T47D (cell line): ENCODE results near the gene FAM174C.
"Not testable (repeated sequence)": the region's sequence is repeated elsewhere in the genome, so short reads cannot be mapped to it uniquely, and the experiment has no call there.

Experiments used
- DNase-seq, 2 experiments: peaks; one replicate each; pipeline versions ENCODE4 v3.0.0 to v3.0.0-alpha.2; 2011 to 2012; ENCODE audit warnings: low read depth in 1 of 2, low spot score in 1 of 2
- JUND ChIP-seq: IDR thresholded peaks from 2 replicates; pipeline ENCODE4 v1.6.1; 2012; ENCODE audit warnings: low read depth
- in situ Hi-C: cut with HindIII; loops from 2 replicates; pipeline ENCODE4 v1.10.0; 2016; ENCODE audit warnings: low sequenced_read_pairs, low pct_unique_long_range_greater_than_20kb

The FAM174C gene

DNA sequence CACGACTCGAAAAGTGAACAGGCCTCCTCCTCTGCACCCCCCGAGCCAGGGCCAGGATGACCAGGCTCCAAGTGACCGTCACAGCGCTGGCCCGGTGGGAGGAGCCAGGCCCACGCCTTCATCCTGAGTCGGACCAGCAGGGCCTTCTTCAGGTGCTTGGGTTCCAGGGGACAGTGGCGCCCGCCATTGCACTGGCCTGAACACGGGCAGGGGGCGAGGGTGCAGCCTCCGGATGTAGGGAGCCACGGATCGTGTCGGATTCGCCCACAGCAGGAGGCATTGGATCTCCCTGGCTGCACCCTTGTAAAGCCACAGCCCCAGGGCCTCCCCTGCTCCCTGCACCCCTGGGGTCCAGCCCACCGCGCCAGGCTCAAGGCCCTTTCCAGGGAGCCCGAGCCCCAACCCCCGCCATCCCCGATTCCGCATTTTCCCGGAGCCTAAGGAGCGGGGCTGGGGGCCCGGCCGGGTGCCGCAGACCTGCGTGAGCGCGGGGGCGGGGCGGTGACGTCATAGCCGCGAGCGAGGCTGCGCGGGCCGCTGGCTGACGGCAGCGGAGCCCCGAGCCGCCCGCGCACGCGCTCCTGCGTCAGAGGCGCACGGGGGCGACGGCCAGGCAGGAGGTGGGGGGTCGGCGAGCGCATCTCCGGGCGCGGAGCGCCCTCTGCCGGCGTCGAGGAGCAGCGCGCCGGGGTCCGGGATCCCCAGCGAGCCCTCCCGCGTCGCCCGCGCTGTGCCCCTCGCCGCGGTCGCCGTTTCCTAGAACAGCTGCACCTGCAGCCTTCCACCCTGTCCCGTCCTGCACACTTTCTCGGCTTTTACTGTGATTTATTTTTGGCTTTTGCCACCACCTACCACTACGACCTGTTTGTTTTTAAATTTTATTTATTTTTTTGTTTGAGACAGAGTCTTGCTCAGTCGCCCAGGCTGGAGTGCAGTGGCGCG is 35.3 kb upstream of the FAM174C start:
- in situ Hi-C loops: no loop called here
- peak; percentile 86 to 90 for DNase-seq
- no peak for TF ChIP-seq JUND

DNA sequence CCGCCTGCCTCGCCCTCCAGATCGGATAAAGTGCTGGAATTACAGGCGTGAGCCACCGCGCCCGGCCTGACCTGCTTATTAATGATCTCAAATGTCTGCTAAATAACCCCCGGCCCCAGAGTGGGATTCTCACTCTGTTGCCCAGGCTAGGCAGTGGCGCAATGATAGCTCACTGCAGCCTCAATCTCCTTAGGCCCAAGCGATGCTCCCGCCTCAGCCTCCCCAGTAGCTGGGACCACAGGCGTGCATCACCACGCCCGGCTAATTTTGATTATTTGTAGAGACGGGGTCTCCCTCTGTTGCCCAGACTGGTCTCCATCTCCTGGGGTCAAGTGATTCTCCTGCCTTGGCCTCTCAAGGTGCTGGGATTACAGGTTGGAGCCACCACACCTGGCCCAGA is 34.4 kb upstream of the FAM174C start:
- no peak for DNase-seq
- TF ChIP-seq JUND: no peak
- in situ Hi-C loops: no loop called here

DNA sequence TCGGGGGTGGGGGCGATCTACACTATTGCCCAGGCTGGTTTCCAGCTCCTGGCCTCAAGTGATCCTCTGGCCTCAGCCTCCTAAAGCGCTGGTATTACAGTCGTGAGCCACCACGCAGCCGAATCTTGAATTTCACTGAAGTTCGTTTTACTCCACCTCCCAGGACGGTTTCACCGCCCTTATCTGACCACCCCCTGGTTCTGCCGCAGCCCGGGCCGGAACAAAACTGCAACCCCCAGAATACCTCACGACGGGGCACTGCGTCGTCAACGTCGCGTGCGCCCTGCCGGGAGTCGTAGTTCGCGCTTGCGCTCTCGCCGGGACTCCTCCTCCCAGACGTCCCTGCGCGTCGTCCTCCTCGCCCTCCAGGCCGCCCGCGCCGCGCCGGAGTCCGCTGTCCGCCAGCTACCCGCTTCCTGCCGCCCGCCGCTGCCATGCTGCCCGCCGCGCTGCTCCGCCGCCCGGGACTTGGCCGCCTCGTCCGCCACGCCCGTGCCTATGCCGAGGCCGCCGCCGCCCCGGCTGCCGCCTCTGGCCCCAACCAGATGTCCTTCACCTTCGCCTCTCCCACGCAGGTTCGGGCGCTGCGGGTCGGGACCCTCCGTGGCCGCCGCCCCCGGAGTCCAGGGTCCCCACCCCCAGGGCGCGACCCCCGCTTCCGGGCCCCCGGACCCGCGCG is 33.8 kb upstream of the FAM174C start, which contains the start of gene ATP5F1D:
Gene ATP5F1D, plus strand, starts transcription at position 335 of the 679 bp plus-strand sequence. Its CDS starts 100 bp downstream, at position 435.
- in situ Hi-C loops: no loop called here
- no peak for TF ChIP-seq JUND
- DNase-seq: peak; percentile 91 to 96

DNA sequence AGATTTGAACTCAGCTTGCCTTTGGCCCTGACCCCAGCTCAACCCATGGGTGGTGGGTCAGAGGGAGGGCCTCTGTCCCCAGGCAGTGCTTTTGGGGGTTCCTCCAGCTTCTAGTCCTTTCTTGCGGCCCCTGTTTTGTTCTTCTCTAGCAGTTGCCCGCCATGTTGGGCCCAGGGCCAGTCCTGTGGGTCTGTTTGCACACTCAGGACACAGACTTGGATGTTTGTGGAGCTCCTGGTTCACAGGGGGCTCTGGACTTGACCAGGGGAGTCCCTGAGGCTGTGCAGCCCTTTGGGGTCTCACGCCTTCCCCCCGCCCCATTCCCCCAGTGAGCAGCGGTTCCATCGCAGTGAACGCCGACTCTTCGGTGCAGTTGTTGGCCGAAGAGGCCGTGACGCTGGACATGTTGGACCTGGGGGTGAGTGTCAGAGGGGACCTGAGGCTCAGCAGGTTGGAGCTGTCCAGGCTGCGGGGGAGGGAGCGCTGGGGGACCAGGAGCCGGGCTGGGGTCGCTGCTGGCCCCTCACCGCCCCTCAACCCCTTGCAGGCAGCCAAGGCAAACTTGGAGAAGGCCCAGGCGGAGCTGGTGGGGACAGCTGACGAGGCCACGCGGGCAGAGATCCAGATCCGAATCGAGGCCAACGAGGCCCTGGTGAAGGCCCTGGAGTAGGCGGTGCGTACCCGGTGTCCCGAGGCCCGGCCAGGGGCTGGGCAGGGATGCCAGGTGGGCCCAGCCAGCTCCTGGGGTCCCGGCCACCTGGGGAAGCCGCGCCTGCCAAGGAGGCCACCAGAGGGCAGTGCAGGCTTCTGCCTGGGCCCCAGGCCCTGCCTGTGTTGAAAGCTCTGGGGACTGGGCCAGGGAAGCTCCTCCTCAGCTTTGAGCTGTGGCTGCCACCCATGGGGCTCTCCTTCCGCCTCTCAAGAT is 31.3 kb upstream of the FAM174C start:
- DNase-seq: peak; percentile 81 to 88
- in situ Hi-C loops: no loop called here
- TF ChIP-seq JUND: no peak

DNA sequence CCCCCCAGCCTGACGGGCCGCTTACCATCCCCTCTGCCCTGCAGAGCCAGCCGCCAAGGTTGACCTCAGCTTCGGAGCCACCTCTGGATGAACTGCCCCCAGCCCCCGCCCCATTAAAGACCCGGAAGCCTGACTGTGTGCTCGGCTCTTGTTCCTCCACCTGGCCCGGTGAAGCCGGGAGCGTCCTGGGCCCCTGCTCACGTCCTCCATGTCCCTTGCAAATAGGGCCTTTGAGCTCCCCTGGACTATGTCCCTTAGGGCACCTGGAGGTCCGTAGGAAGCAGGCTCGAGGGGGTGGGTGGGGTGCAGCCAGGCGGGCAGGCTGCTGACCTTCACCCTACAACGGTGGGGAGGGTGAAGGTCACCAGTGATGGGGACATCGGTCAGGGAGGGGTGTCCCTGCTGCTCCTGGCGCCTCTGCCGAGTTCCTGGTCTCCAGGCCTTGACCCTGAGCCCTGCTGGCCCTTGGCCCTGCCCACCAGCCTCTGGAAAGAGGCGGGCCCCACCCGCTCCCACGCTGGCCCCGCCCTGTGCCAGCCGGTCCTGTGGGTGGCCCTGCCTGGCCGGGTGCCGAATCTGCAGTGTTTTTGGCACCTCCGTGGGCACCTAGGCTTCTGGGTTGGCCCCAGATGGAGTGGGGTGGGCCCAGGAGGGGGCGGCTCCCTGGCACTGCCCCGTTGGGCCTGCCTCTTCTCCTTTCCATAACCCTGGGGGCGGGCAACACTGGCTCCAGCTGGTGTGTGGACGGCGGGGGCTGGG is 30.5 kb upstream of the FAM174C start:
- in situ Hi-C loops: no loop called here
- DNase-seq: peak in 1 of 2 experiments; percentile 81

DNA sequence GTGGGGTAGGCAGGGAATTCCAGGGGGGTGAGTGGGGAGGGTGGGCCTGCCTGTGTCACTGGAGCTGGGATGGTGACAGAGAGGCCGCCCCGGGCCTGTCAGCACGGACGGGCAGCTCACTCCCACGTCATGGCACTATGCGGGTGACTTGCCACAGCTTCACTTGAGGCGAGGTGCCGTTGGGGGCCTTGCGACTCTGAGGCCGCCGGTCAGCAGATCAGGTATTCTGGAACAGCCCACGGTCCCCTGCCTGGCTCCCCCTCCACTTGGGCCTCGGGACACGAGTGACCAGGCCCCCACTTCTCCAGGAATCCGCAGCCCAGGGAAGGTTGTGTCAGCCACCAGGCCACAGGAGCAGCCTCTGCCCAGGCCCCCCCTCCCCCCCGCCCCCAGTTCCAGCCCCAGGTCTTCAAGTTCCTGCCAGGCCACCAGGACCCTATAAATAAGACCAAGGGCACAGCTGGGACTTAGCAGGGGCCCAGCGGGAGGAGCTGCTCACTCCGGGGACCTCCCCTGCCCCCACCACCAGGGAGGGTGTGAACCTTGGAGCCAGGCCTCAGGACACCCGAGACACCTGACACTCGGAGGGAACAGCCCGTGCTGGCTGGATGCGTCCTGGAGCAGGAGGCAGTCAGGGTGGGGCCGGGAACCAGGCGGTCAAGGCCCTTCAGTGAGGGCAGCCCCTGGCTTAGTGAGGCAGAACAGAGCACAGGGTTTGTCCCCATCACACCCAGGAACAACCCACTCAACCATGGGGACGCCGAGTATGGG is 29.7 kb upstream of the FAM174C start:
- no peak for TF ChIP-seq JUND
- in situ Hi-C loops: no loop called here
- no peak for DNase-seq

More for the DNA sequence above, 30.5 kb upstream of the FAM174C start:
- TF ChIP-seq JUND: no peak

DNA sequence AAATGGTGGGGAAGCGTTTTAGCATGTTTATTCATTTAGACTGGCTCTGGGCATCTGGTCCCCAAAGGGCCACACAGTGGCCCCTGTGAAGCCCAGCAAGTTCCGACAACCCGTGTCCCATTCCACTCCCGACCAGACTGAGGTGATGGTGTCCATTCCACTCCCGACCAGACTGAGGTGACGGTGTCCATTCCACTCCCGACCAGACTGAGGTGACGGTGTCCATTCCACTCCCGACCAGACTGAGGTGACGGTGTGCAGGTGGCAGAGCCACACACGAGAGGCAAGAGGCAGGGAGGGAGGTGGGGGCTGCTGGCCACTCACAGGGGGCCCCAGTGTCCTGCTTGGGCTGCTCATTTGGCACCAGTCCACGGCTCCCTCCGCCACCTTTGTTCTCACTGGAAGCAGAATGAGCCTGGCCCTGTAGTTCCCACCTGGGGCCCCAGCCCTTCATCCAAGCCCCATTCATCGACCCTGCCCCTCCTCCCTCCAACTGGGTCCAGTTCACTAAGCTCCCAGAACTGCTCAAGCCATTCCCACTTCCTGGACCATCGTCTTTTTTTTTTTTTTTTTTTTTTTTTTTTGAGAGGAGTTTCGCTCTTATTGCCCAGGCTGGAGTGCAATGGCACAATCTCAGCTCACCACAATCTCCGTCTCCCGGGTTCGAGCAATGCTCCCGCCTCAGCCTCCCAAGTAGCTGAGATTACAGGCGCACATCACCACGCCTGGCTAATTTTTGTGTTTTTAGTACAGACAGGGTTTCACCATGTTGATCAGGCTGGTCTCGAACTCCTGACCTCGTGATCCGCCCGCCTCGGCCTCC is 28.9 kb upstream of the FAM174C start:
- DNase-seq, in situ Hi-C loops: not testable (repeated sequence)

DNA sequence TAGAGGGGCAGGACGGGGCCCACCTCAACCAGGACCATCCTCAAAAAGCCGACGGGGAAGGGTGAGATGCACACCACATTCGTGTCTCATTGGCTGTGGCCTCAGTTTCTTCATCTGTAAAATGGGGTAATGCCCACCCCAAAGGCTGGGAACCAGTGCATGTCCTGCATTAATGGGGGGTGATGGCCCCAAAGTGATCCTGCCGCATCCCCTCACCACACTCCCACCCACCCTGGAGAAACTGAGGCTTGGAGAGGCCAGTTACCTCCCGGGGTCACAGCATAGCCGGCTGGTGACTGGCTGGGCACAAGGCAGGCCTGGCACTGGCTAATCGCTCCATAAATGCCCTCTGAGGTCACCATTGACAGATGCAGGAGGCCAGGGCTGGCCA is 27.6 kb upstream of the FAM174C start:
- in situ Hi-C loops: no loop called here
- no peak for TF ChIP-seq JUND

DNA sequence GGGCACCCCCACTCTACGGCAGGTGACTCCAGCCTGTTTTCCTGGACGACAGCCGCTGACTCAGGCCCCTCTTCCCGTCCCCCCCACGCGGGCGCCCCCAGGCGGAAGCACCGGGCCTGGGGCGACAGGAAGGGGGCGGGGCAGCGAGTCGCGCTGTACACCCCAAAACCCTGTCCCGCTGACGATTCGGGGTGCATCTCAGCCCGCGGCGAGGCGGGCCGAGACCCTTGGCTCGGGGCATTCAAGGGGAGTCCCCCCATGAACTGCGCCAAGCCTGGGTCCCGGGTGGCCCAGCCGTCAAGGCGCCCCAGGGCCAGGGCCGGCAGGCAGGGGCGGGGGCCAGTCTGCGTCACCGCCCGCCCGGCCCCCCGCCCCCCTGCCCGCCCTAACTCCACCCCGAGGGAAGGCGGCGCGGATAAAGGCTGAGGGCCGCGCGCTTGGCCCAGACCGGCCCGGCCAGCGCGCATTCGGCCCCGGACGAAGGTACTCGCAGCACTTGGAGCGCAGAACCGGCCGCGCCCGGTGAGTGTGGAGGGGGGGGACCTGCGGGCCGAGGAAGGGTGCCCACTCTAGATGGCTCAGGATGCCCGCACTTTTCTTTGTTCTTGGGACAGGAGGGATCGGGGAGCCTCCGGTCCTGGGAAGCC is 27.1 kb upstream of the FAM174C start, which contains the start of gene MIDN:
Gene MIDN, plus strand, starts transcription at position 445 of the 647 bp plus-strand sequence. CDS start 1,714 bp downstream, outside the sequence.
- in situ Hi-C loops: no loop called here
- DNase-seq: peak in 1 of 2 experiments; percentile 90
- no peak for TF ChIP-seq JUND

More for the DNA sequence above, 27.6 kb upstream of the FAM174C start:
- DNase-seq: no peak
